Mononuclear cell (primary cell): Measurements from ENCODE around the gene PBX4. TPM values are rescaled to one million over a fixed set of nuclear protein-coding genes. Genes with fewer than 3 reads are reported as not detected.

ENCODE experiments used
- H3K27me3 ChIP-seq: 2 replicates; pipeline ENCODE4 v1.6.0; 2011; ENCODE audit warnings: low read length, control low read depth; ENCODE audit not compliant: insufficient read depth
- H3K4me1 ChIP-seq: 2 replicates; pipeline ENCODE4 v1.5.1; 2011; ENCODE audit warnings: mild to moderate bottlenecking, low read length, control low read depth; ENCODE audit not compliant: insufficient read depth
- H3K4me3 ChIP-seq: 2 replicates; pipeline ENCODE4 v1.5.1; 2011; ENCODE audit warnings: mild to moderate bottlenecking, low read length, moderate library complexity
- H3K9me3 ChIP-seq: 2 replicates; pipeline ENCODE4 v1.5.1; 2011; ENCODE audit warnings: low read depth, mild to moderate bottlenecking, control low read depth, low read length
- total RNA-seq: library from RNA; depleted of rRNA; stranded (reverse); fragments of >200 nt; gene quantifications from one replicate; pipeline ENCODE4 v1.2.3, GENCODE V29; 2012

The PBX4 gene
- total RNA-seq, 1 donor: 12.7 TPM

DNA sequence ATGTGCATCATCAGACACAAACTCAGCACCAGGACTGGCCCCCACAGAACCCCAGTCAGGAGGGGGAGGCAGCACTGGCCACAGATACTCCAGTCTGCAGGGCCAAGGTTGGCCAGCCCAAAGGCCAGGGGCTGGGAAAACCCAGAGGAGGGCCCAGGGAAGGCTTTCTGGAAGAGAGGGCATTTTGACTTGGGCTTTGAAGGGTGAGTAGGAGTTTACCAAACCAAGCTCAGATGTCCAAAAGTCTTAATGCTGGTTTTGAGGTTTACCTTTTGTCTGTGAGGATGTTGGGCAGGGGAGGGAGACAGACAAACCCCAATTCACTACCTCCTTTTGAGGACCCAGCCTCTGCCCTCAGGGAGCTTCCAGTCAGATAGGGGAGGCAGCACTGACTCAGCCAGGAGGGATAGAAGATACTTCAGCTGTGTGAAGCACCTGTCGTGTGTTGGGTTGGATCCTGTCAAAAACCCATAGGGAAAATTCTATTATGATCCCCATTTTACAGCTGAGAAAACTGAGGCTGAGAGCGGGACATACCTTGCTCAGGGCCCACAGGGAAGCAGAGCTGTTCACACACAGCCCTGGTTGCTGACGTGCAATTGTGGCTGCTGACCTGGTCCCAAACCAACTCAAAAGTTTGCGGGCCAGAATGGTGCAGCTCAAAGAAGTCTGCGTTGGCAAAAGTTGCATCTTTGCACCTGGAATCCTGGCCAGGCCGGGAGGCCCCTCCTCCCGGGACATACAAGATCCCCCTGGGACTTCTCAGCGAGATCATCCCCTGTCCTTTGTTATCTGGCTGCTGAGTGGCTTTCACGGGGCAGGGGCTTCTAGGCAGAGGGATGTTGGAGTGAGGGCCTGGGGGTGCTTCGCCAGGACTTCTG is 67.3 kb downstream of the PBX4 start:
- Histone ChIP-seq H3K4me3 (no peak overlapping the region), H3K9me3 (no peaks in the 10 kb centered on the region), H3K4me1 (no peaks in the 10 kb centered on the region), H3K27me3 (no peaks in the 10 kb centered on the region)

DNA sequence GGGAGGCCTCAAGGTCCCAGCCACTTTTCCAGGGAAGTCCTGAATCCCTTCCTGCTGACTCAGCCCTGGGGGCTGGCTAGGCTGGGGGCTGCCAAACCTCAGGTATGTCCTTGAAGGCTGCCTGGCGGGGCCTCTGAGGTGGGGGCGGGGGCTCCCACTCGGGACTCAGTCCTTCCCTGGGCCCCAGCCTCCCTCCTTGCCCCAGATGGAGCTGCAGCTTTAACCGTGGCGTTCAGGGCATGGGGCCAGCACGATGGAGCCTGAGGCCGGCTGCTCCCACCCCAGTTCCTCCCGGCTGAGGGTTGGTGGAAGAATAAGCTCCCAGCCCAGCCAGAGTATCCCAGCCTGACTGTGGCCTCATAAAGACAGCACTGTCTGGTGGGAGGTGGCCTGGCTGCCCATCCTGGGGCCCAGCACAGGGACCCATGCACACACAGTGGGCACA is 68.0 kb downstream of the PBX4 start:
- H3K27me3 ChIP-seq: no peaks in the 10 kb centered on the region
- H3K4me1 ChIP-seq: no peaks in the 10 kb centered on the region
- no peak overlapping the region for H3K4me3 ChIP-seq
- H3K9me3 ChIP-seq: no peaks in the 10 kb centered on the region

- Histone ChIP-seq H3K4me1 (no peaks in the 10 kb centered on the region), H3K9me3 (no peaks in the 10 kb centered on the region), H3K27me3 (no peaks in the 10 kb centered on the region), H3K4me3 (no peak overlapping the region)
Observed at GRCh38 chr19:19549804-19550464, 68.6 kb downstream of the PBX4 start.

GRCh38 chr19:19548915-19549759 is 69.3 kb downstream of the PBX4 start:
- no peaks in the 10 kb centered on the region for H3K9me3 ChIP-seq
- H3K4me3 ChIP-seq: no peak overlapping the region
- H3K27me3 ChIP-seq: no peaks in the 10 kb centered on the region
- no peaks in the 10 kb centered on the region for H3K4me1 ChIP-seq

DNA sequence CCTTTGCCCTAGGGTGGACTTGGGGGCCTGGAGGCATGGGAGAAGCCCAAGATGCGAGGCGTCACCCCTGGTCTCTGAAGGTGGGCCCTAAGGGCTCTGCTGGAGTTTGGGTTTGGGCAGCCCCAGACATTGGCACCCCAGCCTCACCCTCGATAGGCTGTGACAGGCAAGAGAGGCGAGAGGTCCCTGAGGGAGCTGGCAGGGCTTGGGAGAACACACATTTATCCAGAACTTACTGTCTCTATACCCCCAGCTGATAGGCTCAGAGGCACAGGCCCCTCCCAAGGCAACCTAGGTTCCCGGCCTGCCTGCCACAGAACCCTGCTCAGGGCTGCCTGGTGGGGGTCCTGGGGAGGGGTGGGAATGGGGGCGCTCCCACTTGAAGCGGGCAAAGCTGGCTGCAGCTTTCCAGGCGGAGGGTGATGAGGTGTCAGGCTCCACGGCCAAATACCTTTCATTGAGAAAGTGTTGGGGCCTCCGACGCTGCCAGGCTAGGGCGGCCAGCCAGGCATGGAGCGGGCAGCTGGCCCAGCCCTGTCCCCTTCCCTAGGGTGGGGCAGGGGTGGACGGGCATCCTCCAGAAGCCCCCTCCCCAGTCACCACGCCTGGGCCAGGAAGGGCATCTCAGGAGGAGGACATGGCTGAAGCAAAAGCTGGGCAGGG is 70.7 kb downstream of the PBX4 start:
- peaks cover under 1% of the 10 kb centered on the region for H3K4me1 ChIP-seq
- no peak overlapping the region for H3K4me3 ChIP-seq
- no peaks in the 10 kb centered on the region for H3K9me3 ChIP-seq
- H3K27me3 ChIP-seq: no peaks in the 10 kb centered on the region

DNA sequence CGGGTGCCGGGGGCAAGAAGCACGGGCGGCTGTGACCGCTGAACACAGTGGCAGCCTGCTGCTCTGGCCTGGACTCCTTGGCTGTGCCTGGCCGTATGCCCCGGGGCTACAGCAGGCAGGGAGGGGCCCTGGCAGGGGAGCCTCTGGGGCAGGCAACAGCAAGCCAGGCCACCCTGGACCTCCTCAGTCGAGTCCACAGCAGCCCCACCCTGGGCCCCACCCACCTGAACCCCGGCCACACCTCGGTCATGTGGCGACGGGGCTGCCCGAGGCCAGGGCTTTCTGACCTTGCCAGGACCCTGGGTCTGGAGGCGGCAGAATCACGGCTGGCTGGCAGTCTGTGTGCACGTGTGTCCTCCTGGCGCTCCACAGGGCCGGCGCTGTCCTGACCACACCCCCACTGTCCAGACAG is 71.7 kb downstream of the PBX4 start:
- Histone ChIP-seq H3K27me3 (no peaks in the 10 kb centered on the region), H3K4me1 (peaks cover 11% of the 10 kb centered on the region), H3K9me3 (no peaks in the 10 kb centered on the region), H3K4me3 (no peak overlapping the region)

DNA sequence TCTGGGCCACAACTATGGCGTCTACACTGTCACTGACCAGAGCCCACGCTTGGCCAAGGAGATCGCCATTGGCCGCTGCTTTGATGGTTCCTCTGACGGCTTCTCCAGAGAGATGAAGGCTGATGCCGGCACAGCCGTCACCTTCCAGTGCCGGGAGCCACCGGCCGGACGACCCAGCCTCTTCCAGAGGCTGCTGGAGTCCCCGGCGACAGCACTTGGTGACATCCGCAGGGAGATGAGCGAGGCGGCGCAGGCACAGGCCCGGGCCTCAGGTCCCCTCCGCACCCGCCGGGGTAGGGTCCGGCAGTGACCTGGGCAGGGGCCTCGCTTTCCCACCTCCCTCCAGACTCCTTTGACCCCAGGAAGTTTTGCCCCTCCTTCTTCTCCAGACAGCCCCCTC is 72.8 kb downstream of the PBX4 start:
- Histone ChIP-seq H3K4me1 (peaks cover 21% of the 10 kb centered on the region), H3K9me3 (no peaks in the 10 kb centered on the region), H3K4me3 (no peak overlapping the region), H3K27me3 (no peaks in the 10 kb centered on the region)

- Histone ChIP-seq H3K9me3 (no peaks in the 10 kb centered on the region), H3K27me3 (peaks cover under 1% of the 10 kb centered on the region)
Observed at GRCh38 chr19:19544954-19545591, 73.4 kb downstream of the PBX4 start.

DNA sequence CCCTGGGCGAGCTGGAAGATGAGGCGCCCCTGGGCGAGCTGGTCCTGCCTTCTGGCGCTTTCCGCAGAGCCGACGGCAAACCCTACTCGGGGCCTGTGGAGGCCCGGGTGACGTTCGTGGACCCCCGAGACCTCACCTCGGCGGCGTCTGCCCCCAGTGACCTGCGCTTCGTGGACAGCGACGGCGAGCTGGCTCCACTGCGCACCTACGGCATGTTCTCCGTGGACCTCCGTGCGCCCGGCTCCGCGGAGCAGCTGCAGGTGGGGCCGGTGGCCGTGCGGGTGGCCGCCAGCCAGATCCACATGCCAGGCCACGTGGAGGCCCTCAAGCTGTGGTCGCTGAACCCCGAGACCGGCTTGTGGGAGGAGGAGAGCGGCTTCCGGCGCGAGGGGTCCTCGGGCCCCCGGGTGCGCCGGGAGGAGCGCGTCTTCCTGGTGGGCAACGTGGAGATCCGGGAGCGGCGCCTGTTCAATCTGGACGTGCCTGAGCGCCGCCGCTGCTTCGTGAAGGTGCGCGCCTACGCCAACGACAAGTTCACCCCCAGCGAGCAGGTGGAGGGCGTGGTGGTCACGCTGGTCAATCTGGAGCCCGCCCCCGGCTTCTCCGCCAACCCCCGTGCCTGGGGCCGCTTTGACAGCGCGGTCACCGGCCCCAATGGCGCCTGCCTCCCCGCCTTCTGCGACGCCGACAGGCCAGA is 74.1 kb downstream of the PBX4 start:
- Histone ChIP-seq H3K4me1 (peaks cover 24% of the 10 kb centered on the region), H3K9me3 (no peaks in the 10 kb centered on the region), H3K27me3 (peaks cover 7% of the 10 kb centered on the region), H3K4me3 (no peak overlapping the region)

More at GRCh38 chr19:19544954-19545591, 73.4 kb downstream of the PBX4 start:
- Histone ChIP-seq H3K4me3 (no peak overlapping the region), H3K4me1 (peaks cover 24% of the 10 kb centered on the region)

DNA sequence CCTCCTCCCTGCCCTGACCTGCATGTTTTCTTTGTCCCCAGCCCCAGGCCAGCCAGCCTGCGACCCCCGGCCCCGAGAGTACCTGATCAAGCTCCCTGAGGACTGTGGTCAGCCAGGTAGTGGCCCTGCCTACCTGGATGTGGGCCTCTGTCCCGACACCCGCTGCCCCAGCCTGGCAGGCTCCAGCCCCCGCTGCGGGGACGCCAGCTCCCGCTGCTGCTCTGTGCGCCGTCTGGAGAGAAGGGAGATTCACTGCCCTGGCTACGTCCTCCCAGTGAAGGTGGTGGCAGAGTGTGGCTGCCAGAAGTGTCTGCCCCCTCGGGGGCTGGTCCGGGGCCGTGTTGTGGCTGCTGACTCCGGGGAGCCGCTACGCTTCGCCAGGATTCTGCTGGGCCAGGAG is 74.8 kb downstream of the PBX4 start:
- H3K27me3 ChIP-seq: peaks cover 10% of the 10 kb centered on the region

GRCh38 chr19:19543101-19543500 is 75.4 kb downstream of the PBX4 start:
- Histone ChIP-seq H3K27me3 (peaks cover 15% of the 10 kb centered on the region), H3K4me1 (peaks cover 28% of the 10 kb centered on the region), H3K4me3 (no peak overlapping the region), H3K9me3 (no peaks in the 10 kb centered on the region)

More for the DNA sequence above, 74.8 kb downstream of the PBX4 start:
- H3K4me3 ChIP-seq: no peak overlapping the region
- H3K9me3 ChIP-seq: no peaks in the 10 kb centered on the region
- H3K4me1 ChIP-seq: peaks cover 24% of the 10 kb centered on the region

DNA sequence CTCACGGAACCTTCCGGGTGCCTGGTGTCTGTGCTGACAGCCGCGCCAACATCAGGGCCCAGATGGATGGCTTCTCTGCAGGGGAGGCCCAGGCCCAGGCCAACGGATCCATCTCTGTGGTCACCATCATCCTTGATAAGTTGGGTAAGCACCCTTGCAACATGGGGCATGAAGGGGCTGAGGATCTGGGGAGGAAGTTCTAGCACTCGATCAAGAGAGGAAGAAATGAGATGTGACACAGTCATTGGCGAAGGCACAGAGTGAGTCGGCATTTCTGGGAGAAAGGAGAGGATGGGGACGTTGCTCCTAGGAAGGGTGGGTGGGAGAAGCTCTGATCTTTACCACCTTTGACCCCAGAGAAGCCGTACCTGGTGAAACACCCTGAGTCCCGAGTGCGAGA is 76.0 kb downstream of the PBX4 start:
- H3K27me3 ChIP-seq: peaks cover 16% of the 10 kb centered on the region
- H3K4me3 ChIP-seq: no peak overlapping the region
- no peaks in the 10 kb centered on the region for H3K9me3 ChIP-seq
- H3K4me1 ChIP-seq: peaks cover 31% of the 10 kb centered on the region

DNA sequence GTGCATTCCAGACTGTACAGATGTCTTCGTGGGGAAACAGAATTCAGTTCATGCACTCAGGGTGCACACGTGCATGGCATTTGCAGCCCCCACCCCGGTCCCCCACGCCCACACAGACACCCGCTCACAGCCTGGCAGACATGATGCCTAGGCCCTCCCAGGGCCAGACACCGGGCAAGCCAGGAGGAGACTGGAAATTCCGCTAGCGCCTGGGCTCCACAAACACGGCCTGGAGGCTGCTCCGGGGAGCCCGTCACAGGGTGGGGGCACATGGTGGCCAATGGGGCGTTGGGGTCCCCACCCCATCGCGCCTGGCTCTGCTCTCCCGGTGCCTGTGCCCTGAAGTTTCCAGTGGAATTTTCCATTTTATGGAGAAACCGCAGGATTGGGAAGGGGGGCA is 76.9 kb downstream of the PBX4 start:
- H3K4me3 ChIP-seq: no peak overlapping the region

More for the DNA sequence above, 76.9 kb downstream of the PBX4 start:
- Histone ChIP-seq H3K27me3 (peaks cover 16% of the 10 kb centered on the region), H3K9me3 (no peaks in the 10 kb centered on the region), H3K4me1 (peaks cover 31% of the 10 kb centered on the region)
